Hematopoietic multipotent progenitor cell treated with erythropoietin and hydrocortisone succinate and interleukin-3 and kit ligand, for 17 days (in vitro differentiated cells): Measurements from ENCODE around the gene PITPNM3.
A peak's percentile ranks its signal among the peaks of the same experiment; 100 is the strongest.

Source experiments
- DNase-seq: peaks from one replicate; pipeline ENCODE4 v3.0.0-alpha.2; 2015; ENCODE audit warnings: low spot score

The PITPNM3 gene

DNA sequence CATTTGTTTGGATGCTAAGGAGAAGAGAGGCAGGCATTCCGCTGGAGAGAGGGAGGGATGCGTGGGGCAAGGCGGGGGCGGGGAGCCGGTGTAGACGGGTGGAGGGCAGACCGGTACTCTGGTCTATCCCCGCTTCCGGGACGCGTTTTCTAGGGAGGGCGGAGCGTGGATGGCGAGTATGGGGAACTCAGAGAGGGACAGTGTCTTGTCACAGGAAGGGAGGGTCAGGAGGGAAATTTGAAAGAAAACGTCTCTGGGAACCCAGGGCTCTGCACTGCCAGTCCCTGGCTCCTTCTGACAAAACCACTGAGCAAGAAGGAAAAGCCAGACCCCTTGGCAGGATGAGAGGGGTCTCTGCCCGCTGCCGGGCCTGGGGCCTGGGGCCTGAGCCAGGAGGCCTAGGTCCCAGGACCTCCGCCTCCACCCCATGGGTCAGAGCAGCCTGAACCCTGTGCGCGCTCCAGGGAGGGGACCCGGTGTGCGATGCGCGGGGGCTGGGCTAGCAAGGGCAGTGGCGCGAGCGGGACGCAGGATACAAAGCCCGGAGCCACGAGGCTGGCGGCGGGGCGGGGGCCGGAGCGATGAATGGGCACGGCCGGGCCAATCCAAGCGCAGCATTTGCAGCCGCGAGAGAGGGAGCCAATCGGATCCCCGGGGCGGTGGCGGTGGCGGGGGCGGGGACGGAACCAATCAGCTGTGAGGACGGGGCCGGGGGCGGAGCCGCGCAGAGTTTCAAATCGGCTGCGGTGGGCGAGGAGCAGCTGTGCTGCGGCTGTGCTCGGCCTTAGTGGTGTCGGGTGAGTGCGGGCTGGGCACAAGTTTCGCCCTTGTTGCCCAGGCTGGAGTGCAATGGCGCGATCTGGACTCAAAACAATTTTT is 112.4 kb downstream of the PITPNM3 start, which contains the start of gene PIMREG:
Gene PIMREG, plus strand, starts transcription at position 764 of the 879 bp plus-strand sequence. CDS start 656 bp downstream, outside the sequence.
- no peak for DNase-seq

DNA sequence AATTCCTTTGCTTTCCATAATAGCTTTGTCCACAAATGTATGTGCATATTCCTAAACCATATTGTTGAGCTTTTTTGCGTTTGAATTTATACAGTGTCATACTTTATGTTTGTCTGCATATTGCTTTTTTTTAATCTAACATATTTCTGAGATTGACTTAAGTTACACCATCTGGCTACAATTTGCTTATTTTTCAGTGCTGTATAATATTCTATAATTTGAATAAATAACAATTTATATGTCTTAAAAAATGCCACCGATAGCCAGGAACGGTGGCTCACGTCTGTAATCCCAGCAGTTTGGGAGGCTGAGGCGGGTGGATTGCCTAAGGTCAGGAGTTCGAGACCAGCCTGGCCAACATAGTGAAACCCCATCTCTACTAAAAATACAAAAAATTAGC is 113.6 kb downstream of the PITPNM3 start:
- DNase-seq = no peak

DNA sequence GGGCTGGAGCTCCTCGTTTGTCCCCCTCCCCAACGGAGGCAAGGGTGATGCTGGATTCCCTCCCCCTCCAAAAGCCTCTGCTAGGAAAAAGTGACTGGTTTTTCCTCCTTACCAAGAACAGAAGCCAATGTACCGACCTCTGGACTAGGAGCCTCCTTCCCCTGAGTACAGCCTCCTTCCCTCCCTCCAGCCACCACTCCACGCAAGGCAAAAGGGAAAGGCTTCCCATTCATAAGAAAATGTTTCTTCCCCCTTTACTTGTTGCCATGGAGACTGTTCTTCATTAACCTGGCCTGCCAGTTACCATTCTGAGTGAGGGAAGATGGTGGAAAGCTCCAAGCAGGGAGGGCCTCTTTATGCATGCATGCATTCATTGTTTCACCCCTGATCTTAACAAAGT is 116.4 kb downstream of the PITPNM3 start:
- no peak for DNase-seq

DNA sequence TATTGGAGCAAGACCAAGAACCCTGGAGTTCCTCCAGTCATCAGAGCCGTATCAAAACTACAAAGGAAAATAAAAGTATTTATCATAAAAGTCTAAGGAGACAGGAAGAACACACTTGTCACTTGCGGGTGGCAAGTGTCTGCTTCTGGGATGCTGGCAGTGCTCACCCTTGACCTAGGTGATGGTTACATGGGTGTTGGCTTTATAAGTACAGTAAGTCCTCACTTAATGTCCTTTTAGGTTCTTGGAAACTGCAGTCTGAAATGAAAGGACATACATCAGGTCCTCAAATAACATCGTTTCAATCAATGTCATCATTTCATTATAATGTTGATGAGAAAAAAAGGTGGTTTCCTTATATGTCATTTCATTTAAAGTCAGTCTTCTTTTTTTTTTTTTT is 118.4 kb downstream of the PITPNM3 start:
- DNase-seq = no peak

DNA sequence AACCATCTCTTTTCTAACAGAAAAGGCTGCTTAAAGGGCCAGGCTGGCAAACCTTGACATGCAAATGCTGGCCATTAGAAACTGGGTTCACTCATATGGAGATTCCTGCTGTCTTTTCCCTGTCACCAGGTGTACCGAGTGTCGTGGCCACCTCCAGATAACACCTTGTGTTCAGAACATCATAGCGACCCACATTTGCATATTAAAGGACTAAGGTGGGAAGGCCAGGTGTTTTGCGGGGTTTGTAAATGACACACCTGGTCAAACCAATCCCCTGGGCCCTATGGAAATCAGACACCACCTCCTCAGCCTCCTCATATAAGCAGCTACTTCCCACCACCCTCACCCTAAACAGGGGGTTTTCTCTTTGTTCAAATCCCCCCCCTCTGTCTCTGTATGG is 118.9 kb downstream of the PITPNM3 start:
- no peak for DNase-seq

DNA sequence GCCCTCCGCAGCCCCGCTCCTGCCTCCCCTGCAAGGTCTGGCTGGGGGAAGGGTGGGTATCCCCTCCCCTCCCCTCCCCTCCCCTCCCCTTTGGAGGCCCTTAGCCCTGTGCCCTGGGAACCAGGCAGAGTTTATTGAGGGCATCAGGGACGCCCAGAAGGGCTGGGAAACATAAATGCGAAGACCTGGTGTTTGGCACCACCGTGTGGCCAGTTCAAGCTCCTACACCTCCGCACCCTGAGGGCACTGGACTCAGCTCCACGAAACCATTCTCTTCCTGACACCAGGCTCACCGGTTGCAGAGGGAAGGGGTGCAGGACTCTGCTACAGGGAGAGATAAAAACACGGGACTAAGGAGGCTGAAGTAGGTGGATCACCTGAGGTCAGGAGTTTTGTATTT is 120.4 kb downstream of the PITPNM3 start:
- DNase-seq = peak; percentile 21

DNA sequence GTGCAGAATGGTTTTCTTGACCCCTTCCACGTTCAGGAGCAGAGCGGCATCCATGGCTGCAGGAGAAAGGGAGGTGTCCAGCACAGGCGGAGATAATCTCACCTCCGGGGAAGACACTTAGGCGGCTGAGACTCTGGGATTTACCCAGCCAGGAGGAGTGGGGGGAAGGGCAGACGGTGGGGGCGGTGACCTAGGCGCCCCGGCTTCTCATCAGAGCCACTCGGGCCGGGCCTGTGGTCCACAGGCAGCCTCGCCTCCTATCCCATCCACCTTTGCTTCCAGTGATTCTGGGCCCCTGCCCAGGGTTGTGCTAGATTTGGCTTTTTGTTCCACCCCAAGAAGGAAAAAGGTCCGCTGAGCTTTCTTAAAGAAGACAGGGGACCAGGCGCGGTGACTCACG is 121.3 kb downstream of the PITPNM3 start, which contains the start of gene AIPL1:
Gene AIPL1, minus strand, starts transcription at position 71 of the 400 bp plus-strand sequence. Its CDS starts 17 bp downstream, at position 54.
- no peak for DNase-seq

DNA sequence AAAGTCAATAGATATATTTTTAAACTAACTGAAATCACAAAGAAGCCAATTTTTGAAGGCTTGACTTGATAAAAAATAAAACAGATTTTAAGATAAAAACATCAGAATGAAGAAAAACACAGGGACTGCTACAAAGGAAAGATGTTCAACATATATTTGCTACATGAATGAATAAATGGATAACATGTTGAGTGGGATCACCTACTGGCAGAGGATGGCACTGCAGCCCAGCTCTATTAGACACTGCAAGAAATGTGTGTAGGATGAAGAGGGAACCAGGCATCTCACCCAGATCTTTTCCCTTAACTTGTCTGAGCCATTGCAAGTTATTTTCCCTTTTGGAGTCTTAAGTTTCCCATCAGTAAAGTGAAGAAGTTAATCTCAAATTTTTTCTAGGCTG is 125.6 kb downstream of the PITPNM3 start:
- no peak for DNase-seq

DNA sequence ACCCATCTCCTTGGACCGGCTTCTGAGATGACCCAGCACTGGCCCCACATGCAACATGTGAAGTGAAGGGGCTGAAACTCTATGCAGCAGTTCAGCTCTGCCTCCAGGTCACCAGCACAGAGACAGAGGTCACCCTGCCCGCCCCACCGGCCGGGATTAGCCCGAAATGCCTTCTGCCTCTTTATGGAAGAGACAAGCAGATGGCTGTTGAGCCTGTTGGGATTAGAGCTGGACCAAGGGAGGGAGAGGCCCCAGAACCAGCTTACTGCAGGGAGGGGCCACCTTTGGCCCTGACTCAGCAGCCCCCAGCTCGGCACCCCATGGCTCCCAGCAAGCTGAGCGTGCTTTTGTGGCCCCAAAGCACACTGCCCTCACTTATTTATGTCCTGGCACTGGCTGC is 127.1 kb downstream of the PITPNM3 start:
- DNase-seq = no peak

DNA sequence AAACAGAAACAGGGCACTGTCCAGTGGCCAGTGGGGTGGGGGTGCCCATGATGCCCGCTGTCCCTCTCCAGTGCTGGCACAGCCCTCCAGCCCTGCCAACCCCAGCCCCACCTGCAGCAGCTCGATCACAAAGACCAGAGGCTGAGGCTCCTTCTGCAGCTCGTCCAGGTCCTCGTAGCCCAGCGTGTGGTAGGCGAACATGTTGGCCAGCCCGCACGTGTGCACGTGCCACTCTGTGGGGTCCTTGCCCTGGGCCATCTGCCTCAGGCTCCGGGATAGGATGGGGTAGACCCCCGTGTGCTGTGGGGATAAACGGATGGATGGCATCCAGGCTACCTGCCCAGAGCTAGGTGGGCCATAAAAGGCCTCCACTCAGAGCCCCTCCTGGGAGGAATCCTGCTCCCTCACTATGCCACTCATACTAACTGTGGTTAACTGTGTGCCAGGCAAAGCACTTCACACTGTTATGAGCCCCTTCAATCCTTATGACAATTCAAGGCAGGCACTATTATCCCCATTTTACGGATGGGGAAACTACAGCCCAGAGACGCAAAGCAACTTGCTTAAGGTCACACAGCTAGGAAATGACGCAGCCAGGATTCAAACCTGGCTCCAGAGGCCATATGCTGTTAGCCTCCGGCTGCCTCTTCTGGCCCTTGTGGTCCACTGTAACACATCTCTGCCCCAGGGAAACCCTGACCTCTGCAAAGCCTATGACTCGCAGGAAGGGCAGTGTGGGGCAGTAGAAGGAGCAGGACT is 128.0 kb downstream of the PITPNM3 start:
- DNase-seq = no peak

DNA sequence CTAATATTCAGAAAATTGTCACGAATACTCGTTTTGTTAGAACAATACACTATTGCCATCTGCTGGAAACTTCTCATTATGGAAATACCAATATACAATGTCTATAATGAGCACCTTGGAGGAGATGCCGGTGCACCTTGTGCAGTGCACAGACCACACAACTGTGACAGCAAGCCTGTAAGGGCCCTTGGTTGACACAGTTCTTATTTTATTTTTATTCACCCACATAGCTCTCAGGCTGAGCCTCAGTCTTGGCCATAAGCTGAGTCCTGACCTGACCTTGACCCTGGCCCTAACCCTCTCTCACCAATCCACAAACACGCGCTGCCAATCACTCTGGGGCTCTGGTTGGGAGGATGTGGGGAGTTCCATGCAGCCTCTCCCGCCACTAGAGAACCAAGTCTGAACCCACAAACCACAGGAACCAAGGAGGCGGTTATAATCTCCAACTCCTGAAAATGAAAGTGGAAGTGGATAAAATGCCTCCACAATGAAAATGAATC is 129.0 kb downstream of the PITPNM3 start:
- DNase-seq = no peak

DNA sequence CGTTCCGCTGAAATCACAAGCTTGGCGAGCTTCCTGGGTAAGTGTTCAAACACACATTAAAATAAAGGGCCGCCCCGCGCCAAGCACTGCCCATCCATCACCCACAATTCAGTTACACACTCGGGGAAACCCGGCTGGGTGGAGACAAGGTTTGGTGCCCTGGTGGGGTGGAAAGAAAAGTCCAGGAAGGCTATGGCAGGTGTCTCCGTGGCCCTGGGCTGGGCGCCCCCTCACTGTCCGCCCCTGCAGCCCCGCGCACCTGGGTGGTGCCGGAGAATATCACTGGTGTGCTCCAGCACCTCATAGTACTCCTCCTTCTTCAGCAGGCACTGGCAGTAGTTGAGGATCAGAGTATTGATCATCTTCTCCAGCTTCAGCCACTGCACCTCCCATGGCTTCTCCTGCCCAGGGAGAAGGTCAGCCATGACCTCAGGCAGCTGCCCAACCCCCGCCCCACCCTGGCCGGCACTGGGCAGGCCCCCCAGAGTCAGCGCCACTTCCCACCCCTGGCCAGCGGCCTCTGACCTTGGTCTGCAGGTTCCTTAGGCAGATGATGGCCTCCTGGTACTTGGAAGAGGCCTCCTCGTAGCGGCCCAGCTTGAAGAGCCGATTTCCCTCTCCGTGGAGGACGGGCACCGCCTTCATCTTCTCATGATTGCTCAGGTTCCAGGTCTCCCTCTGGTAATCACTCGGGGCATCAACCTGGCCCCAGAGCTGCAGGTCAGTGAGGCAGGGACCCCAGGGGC is 129.8 kb downstream of the PITPNM3 start:
- DNase-seq = no peak

DNA sequence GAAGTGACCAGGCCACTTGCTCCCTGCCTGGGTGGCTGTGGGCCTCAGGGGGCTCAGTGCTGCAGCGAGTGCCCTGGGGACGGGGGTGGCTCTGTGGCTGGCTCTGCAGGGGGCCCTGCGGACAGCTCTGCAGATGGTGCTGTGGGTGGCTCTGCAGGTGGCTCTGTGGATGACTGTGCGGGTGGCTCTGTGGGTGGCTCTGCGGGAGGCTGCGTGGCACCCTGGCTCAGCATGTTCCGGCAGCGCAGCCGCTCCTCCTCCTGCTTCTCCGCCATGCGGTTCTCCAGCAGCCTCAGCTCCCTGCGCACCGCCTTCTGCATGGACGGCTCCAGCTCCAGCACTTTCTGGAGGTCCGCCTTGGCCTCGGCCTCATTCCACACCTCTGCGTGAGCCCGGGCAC is 130.9 kb downstream of the PITPNM3 start:
- DNase-seq = no peak

DNA sequence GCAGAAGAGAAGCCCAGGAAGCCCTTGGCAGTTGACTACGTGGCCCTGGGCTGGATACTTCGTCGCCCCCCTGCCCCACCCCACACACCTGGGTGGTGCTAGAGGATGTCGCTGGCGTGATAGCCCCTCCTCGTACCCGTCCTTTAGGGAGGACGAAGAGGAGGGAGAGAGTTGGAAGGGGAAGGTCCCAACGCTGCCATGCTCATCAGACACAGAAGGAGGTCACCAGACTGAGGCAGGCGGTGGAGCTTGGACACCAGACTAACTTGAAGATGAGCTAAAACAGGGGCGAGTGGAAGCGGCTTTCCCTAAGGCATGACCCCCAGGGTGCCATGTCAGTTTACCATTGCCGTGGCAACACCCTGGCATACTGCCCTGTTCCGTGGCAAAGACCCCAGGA is 132.4 kb downstream of the PITPNM3 start:
- DNase-seq = no peak

DNA sequence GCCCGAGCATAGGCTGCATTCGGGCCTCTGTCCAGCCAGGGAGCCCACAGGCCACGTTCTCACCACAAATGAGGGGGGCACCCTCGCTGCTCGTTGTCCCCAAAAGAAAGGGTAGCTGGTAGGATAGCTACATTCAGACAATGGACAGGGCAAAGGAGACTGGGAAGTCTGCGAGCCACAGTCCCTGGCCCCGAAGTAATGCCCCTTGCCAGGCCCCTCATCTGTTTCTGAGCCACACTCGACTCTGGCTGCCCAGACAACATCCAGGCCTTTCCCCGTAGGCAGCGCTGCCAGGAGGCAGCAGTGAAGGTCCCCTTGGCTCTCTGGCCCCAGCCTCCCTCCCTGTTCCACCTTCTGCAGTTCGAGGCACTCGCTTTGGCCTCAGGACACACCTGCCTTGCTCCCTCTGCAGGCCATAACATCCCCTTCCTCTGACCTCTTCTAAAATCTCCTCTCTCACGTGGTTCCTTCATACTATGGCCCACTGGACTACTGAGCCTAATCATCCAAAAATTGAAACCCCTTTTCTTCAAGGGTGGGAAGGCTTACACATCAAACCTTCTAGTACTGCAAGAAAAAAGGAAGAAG is 133.6 kb downstream of the PITPNM3 start:
- DNase-seq = no peak

DNA sequence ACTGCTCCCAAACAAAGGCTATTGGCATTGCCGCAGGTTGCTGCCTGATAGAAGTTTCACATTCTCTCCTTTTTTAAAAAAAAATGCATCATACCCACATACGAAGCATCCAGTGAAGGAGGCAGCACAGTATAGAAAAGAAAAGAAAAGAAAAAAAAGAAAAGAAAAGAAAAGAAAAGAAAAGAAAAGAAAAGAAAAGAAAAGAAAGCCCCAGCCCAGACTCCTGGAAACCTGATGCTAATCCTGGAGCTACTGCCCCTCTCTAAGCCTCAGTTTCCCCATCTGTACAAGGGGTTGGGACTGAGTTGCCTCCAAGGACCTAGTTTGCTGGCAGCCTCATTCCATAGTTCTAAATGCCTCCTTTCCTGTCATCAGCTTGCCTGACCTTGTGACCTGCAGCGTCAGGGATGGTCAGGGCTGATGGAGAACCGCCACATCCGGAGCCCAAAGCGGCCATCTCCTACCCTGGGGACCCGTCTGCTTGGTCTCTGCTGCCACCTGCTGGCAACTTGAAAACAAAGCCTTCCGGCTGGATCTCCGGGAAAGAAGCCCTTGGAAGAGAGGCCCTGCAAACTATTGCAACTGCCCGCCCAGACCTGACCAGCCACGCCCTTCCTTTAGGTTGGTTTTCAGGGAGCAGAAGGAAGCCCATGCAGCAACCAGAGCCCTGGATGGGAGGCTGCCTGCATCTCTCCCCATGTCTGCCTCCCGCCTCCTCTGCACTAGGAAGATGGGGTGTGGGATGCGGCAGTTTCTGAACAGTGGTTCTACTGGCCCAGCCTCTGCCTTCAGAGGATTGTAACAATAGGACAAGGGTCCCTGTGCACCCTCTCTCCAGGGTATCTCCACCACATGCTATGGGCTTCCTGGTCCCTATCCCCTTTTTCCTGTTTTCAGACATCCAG is 134.4 kb downstream of the PITPNM3 start:
- peak; percentile 58 for DNase-seq

DNA sequence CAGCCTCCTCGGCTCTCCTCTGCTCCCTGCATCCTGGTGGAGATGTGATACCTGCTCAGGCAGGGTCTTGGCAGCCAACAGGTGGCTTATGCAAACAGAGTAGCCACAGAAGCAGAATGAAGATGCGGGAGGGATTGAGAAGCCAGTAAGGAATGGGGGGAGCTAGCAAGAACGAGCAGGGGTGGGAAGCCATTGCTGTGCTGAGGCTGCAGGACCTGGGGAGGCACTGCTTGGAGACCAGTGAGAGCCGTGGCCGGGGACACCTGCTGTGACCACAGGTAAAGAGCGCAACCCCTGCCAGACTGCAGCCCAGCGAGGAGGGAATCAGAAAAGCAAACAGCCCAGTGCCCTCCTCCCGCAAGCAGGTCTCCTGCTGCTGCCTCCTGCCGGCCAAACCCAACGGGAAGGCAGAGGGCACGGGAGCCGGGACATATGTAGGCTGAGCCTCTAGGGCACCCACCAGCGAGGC is 136.1 kb downstream of the PITPNM3 start:
- DNase-seq = no peak

DNA sequence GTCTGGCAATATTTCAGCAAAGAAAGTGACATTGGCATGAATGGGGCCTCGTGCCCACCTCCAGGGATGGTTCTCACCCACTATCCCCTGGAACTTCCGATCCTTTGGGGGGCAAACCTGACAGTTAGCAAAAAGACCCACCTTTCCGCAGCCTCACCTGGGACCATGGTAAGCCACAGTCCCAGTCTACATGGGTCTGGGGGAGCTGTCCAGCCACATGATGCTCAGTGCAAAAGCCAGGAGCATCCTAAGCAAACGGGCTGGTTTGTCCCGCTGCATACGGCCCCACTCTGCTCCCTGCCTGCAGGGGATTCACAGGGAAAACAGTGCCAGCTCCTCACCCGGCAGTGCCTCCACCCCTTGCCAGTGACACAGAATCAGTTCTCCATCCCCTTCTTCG is 140.7 kb downstream of the PITPNM3 start:
- no peak for DNase-seq

DNA sequence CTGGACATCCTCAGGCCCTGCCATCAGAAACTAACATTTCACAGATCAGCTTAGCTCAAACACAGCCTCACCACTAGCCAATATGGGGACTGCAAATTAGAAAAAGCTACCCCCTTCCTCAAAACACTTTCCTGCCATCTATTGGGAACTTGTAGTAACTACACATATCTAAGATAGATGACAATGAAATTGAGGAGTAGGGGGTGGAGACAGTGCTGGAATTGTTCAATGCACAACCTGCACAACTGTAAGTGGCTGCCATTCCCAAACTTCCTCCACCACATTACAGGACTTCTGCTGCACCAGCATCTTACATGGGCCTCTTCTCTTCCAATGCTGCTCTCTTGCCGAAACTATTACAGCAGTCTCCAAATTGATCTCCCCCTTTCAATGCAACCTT is 143.3 kb downstream of the PITPNM3 start:
- no peak for DNase-seq

DNA sequence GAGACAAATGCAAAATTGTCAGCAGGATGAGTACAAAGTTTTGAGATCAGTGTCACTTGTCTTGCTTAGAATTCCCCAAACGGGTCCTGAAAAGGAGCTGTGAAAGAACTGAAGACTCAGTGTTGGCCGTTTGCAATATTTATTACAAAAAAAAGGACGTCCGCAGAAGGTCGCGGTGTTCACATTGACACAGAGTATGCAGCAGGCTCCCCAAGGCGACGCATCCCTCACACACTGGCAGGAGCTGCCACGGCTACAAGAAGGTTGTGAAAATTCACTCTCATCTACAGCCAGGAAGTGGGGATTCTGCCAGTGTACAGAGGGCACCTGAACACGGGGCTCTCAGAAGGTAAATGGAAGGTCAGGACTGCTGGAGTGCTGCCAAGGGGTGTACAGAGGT is 147.6 kb downstream of the PITPNM3 start:
- no peak for DNase-seq

DNA sequence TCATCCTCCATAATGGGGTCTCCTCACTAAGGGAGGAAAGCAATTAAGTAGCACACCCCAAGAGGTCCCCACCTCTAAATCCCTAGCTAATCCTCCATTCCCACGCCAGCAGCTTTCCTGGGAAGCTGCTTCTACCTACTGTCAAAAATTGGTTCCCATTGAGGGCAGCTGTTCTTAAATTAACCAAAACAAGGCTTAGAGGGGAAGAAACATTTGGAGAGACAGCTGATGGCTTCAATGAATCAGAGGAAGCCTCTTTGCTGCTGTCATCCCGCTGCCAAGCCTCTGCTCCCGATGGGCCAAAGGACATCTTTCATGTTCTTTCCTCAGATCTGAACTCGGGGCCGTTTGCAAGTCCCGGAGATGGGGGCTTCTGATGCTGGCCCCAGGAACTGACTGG is 148.1 kb downstream of the PITPNM3 start:
- no peak for DNase-seq
